ENCODE results near the gene DOCK2. TPM values are rescaled to one million over a fixed set of nuclear protein-coding genes. Genes with fewer than 3 reads are reported as not detected.

The DOCK2 gene
- total RNA-seq, 4 donors from 2014 or later: 2.3 to 11.2 (median 3.2) TPM

DNA sequence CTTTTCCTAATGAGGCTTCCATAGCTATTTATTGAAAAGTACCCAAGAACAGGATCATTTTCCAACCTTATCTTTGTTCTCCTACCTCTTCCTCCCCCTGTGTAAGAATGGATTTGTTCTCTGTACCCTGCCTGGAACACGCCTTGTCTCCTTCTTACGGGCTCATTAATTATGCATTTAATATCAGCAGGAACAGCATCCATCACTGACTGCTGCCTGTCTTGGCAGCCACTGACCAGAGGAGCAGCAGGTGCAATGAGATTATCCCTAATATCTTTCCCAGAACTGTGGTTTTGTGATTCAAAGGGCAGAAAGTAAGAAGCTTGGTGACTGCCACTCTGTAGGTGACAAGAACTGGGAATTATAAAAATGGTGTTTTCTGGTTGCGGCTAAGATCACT, 362.5 kb downstream of the DOCK2 start:
- H3K27ac ChIP-seq: no peak overlapping the region
- H3K9me3 ChIP-seq: no peaks in the 10 kb centered on the region
- no peaks in the 10 kb centered on the region for H3K27me3 ChIP-seq
- no peak for DNase-seq (ENCODE audit: low spot score in 2 of 2)
- H3K4me1 ChIP-seq: no peaks in the 10 kb centered on the region
- H3K36me3 ChIP-seq: no peaks in the 10 kb centered on the region
- WGBS: 84% methylated on average over 3 of the region's 3 CpGs
- TF ChIP-seq EP300 (IDR thresholded peaks at IDR 0.05) (no peak), POLR2A (IDR thresholded peaks at IDR 0.05) (no peak), POLR2AphosphoS5 (IDR thresholded peaks at IDR 0.05) (no peak)
- TF ChIP-seq, protein P1, sequence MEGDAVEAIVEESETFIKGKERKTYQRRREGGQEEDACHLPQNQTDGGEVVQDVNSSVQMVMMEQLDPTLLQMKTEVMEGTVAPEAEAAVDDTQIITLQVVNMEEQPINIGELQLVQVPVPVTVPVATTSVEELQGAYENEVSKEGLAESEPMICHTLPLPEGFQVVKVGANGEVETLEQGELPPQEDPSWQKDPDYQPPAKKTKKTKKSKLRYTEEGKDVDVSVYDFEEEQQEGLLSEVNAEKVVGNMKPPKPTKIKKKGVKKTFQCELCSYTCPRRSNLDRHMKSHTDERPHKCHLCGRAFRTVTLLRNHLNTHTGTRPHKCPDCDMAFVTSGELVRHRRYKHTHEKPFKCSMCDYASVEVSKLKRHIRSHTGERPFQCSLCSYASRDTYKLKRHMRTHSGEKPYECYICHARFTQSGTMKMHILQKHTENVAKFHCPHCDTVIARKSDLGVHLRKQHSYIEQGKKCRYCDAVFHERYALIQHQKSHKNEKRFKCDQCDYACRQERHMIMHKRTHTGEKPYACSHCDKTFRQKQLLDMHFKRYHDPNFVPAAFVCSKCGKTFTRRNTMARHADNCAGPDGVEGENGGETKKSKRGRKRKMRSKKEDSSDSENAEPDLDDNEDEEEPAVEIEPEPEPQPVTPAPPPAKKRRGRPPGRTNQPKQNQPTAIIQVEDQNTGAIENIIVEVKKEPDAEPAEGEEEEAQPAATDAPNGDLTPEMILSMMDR (IDR thresholded peaks at IDR 0.05): no peak
- no peak overlapping the region for H3K4me3 ChIP-seq

DNA sequence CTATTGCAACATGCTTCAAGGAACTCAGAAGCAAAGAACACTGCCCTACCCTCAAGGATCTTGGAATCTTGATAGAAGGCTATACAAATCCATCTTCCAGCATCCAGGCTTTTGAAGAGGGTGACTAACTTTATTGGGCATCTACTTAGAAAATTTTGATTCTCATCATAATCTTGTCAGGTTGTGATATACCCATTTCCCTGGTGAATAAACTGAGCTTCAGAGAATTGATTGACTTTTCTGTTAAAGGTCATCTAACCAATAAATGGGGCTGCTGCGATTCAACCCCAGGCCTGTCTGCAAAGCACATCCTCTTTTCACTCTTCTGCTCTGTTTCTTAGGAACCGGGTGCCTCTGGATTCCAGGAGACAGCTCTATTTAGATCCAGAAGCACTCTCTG, 363.1 kb downstream of the DOCK2 start:
- Histone ChIP-seq H3K36me3 (no peaks in the 10 kb centered on the region), H3K27ac (no peak overlapping the region), H3K27me3 (no peaks in the 10 kb centered on the region), H3K9me3 (no peaks in the 10 kb centered on the region), H3K4me3 (no peak overlapping the region), H3K4me1 (no peaks in the 10 kb centered on the region)
- TF ChIP-seq, protein P1 (IDR thresholded peaks at IDR 0.05): no peak
- TF ChIP-seq POLR2AphosphoS5 (IDR thresholded peaks at IDR 0.05) (no peak), EP300 (IDR thresholded peaks at IDR 0.05) (no peak), POLR2A (IDR thresholded peaks at IDR 0.05) (no peak)
- 90% methylated on average over 2 of the region's 2 CpGs for WGBS
- DNase-seq (ENCODE audit: low spot score in 2 of 2): no peak

DNA sequence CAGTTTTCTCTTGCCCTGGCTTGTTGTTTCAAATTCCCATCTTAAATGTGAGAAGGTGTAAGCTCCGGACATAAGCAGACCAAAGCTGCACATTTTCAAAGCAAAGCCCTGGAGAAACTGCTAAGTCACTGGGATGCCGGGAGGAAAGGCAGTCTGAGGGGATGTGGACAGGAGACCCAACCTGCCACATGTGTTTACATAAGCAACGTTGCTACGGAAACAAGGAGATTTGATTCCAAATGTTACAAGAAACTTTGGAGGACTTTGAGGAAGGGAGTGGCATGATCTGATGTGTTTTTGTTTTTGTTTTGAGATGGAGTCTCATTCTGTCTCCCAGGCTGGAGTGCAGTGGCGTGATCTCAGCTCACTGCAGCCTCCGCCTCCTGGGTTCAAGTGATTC, 368.9 kb downstream of the DOCK2 start:
- Histone ChIP-seq H3K27me3 (no peaks in the 10 kb centered on the region), H3K27ac (no peak overlapping the region), H3K36me3 (no peaks in the 10 kb centered on the region), H3K4me3 (no peak overlapping the region), H3K4me1 (no peaks in the 10 kb centered on the region), H3K9me3 (no peaks in the 10 kb centered on the region)
- DNase-seq (ENCODE audit: low spot score in 2 of 2): no peak
- WGBS: 81% methylated on average over 6 of the region's 6 CpGs
- TF ChIP-seq EP300 (IDR thresholded peaks at IDR 0.05) (no peak), POLR2A (IDR thresholded peaks at IDR 0.05) (no peak), POLR2AphosphoS5 (IDR thresholded peaks at IDR 0.05) (no peak)
- TF ChIP-seq, protein P1 (IDR thresholded peaks at IDR 0.05): no peak

DNA sequence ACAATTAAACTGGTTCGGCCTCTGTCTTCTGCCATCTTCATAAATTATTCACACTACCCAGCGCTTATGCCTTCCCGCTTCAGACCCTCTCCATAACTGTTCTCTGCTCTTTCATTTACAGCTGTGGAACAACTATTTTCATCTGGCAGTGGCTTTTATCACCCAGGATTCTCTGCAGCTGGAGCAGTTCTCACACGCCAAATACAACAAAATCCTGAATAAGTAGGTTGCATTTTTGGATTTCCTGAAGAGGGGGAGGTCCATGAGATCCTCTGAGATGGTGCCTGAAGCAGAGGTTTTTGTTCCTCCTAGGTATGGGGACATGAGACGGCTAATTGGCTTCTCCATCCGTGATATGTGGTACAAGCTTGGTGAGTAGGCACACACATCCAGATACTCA, 371.3 kb downstream of the DOCK2 start:
- no peaks in the 10 kb centered on the region for H3K9me3 ChIP-seq
- no peak for TF ChIP-seq POLR2A (IDR thresholded peaks at IDR 0.05)
- TF ChIP-seq EP300 (IDR thresholded peaks at IDR 0.05): no peak
- no peak for TF ChIP-seq POLR2AphosphoS5 (IDR thresholded peaks at IDR 0.05)
- TF ChIP-seq, protein P1 (IDR thresholded peaks at IDR 0.05): no peak
- H3K27me3 ChIP-seq: peaks cover 6% of the 10 kb centered on the region
- H3K4me1 ChIP-seq: no peaks in the 10 kb centered on the region
- no peak overlapping the region for H3K4me3 ChIP-seq
- WGBS: 79% methylated on average over 6 of the region's 6 CpGs
- H3K27ac ChIP-seq: no peak overlapping the region
- H3K36me3 ChIP-seq: no peaks in the 10 kb centered on the region
- DNase-seq (ENCODE audit: low spot score in 2 of 2): no peak

DNA sequence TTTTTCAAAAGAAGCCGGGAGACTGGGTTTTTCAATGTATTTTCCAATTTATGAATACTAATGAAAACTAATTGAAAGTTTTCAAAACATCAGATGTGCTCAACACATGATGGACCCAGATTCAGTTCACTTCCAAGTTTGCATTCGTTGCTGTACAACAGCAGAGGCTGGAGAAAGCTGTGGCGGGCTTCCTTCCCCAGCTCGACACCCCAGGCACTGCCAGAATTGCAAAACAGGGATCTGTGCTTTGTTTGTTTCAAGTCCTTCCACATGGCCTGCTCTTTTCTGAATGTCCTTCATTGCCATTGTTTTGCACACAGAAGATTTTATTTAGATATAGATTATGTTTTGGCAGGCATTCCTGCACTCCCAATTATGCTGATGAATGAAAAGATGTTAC, 373.5 kb downstream of the DOCK2 start:
- DNase-seq (ENCODE audit: low spot score in 2 of 2): no peak

More for the DNA sequence above, 373.5 kb downstream of the DOCK2 start:
- Histone ChIP-seq H3K4me3 (no peak overlapping the region), H3K4me1 (no peaks in the 10 kb centered on the region), H3K27ac (no peak overlapping the region), H3K36me3 (no peaks in the 10 kb centered on the region), H3K9me3 (no peaks in the 10 kb centered on the region), H3K27me3 (peaks cover 6% of the 10 kb centered on the region)
- TF ChIP-seq EP300 (IDR thresholded peaks at IDR 0.05) (no peak), POLR2AphosphoS5 (IDR thresholded peaks at IDR 0.05) (no peak), POLR2A (IDR thresholded peaks at IDR 0.05) (no peak)
- TF ChIP-seq, protein P1 (IDR thresholded peaks at IDR 0.05): no peak
- 51% methylated on average over 4 of the region's 4 CpGs for WGBS
